Uterus (tissue), 2 donors: ENCODE data around the gene CGNL1.

Experiments
- POLR2A ChIP-seq, 2 donors: fragments of 450-650 bp; IDR thresholded peaks; one replicate each; pipeline ENCODE4 v1.6.1; 2016; ENCODE audit warnings: antibody characterized with exemption in 2 of 2, mild to moderate bottlenecking in 1 of 2, moderate library complexity in 1 of 2
- TF ChIP-seq, protein P1 (sequence below), 4 experiments: fragments of 200-600 bp in 2 of 4; fragments of 450-650 bp in 2 of 4; sonication (generic) in 2 of 4; IDR thresholded peaks; one replicate each; pipeline ENCODE4 v1.5.1; 2016 to 2019; ENCODE audit warnings: antibody characterized with exemption in 4 of 4, mild to moderate bottlenecking in 2 of 4, moderate library complexity in 1 of 4

DNA sequence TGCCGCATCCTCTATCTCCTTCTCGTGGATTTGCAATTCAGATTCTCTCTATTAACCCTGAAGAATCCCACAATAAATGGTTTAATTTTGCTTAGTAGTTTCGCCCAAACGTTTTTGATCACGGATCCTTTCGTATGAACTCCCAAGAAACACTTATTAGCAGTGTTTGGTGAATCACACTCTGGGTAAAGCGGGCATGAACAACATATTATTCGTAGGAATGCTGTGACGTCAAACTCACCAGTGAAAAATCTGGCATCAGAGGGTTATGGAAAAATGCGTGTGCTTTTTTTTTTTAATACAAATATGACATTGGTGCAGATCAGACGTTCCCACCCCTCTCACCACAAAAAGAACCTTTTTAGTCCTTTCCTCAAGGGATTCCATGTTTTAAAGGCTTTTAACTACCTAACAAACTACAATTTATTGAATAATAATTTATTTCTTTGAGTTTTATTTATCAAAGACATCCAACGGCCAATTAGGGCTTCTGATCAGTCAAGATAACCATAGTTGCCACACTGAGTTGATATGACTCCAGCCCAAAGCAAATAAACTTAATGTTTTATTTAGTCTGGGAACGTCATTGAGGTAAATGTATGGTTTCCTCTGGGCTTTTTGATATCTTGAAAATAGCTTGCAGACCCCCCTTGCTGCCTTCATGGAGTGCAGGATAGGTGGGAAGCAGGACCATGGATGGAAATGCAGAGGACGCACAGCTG lies 45.5 kb upstream of the CGNL1 start:
- TF ChIP-seq, protein P1, sequence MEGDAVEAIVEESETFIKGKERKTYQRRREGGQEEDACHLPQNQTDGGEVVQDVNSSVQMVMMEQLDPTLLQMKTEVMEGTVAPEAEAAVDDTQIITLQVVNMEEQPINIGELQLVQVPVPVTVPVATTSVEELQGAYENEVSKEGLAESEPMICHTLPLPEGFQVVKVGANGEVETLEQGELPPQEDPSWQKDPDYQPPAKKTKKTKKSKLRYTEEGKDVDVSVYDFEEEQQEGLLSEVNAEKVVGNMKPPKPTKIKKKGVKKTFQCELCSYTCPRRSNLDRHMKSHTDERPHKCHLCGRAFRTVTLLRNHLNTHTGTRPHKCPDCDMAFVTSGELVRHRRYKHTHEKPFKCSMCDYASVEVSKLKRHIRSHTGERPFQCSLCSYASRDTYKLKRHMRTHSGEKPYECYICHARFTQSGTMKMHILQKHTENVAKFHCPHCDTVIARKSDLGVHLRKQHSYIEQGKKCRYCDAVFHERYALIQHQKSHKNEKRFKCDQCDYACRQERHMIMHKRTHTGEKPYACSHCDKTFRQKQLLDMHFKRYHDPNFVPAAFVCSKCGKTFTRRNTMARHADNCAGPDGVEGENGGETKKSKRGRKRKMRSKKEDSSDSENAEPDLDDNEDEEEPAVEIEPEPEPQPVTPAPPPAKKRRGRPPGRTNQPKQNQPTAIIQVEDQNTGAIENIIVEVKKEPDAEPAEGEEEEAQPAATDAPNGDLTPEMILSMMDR (IDR thresholded peaks at IDR 0.05), result no peak
- no peak for TF ChIP-seq POLR2A (IDR thresholded peaks at IDR 0.05)
